Epithelial cell of prostate (primary cell): Measurements from ENCODE around the gene TOR1AIP2.

Source experiments
- DNase-seq: peaks from one replicate; pipeline ENCODE4 v3.0.0-alpha.2; 2011; ENCODE audit warnings: low read depth, low spot score
- H3K27ac ChIP-seq: fragments of 450-650 bp; 2 replicates; pipeline ENCODE4 v1.5.1; 2017; ENCODE audit warnings: mild to moderate bottlenecking

The TOR1AIP2 gene

DNA sequence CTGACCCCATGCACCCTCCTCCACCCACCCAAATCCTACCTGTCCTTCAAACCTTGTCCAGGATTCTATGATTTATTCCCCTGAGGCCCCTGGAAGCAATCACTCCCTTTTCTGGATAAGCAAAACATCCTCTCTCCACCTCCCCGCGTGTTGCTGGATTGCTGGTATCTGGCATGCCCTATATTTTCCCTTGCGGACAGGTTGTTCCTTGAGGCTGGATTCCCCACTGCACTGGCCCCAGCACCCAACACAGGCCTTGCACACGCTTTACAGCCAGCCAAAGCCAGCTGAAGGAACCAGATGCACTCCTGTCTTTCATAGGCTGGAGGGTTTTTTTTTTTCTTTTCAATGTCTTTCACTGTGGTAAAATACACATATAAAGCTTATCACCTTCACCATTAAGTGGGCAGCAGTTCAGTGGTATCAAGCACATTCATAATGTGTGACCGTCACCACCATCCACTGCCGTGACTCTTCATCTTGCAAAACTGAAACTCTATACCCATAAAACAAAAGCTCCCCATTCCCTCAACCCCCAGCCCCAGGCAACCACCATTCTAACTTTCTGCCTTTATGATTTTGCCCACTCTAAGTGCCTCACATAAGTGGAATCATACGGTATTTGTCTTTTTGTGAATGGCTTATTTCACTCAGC lies 50.9 kb downstream of the TOR1AIP2 start:
- no peak for DNase-seq
- no peak overlapping the region for H3K27ac ChIP-seq

DNA sequence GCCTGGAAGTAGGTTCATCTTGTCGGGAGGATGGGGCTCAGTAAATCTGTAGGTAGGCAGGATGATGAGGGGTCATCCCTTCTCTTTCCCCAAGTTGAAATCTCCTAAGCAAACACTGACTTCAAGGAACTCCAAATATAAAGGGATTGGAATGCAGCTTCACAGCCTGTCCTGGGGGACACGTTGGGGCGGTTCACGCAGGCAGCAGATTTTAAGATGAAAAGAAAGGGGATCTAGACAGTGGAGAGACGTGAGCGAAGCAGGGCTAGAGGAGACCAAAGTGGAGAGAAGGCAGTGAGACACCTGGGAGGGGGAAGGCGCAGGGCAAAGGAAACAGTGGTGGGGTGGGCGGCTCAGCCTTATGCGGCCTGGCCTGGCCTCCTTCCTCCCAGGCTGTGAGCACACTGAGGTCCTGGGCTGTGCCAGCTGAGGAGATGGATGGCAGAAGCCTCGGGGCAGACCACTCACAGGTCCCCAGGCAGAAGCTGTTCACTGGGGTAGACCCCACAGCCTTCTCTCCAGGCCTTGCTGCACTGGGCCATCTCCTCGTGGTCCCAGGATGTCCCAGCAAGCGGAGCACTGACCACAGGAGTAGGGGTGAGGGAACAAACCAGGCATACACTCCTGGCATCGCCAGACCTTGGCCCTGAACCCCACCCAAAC lies 51.7 kb downstream of the TOR1AIP2 start:
- DNase-seq = no peak
- H3K27ac ChIP-seq = no peak overlapping the region

DNA sequence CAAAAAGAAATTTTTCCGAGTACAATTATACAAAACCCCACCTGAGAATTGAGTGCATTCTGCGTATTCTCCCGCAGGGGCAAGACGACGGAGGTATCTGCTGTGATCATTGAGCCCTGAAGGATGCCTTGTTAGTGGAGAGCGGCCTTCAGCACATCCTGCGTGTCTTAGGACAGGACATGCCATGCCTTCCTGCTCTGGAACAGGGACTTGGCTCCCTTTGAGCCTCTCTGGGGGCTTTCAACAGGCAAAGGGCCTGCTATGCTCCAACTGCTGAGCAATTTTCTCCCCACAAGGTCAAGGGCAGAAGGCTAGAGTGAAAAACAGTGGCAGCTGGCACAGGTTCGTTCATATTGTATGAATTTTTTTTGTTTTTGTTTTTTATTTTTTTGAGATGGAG lies 52.4 kb downstream of the TOR1AIP2 start:
- DNase-seq = no peak
- H3K27ac ChIP-seq = no peak overlapping the region

DNA sequence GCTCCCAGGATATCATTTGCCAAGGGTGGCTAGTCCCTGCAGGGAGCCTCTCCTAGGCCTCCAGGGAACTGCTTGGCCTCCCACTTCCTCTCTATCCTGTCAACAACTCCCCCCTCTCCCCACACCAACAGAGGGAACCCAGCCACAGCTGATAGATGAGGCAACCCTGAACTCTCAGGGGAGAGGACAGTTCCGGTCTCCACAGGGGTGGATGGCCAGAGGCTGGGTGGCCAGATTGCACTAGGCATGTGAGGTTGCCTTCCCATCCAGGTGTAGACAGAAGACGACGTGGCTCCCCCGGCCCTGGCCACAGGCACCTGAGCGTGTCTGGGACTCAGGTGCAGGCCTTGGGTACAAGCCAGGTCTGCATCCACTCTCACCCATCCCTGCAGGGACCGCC lies 53.3 kb downstream of the TOR1AIP2 start:
- no peak for DNase-seq
- H3K27ac ChIP-seq = no peak overlapping the region

DNA sequence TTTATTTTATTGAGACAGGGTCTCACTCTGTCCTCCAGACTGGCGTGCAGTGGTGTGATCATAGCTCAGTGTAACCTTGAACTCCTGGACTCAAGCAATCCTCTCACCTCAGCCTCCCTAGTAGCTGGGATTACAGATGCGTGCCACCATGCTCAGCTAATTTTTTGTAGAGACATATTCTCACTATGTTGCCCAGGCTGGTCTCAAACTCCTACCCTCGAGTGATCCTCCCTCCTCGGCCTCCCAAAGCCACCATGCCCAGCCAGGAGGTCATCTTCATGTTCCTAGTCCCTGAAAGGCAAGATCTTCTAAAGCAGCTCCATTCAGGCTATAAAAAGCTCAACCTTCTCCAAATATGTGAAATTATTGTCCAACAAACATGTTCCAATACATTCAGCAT lies 53.9 kb downstream of the TOR1AIP2 start:
- DNase-seq = no peak
- no peak overlapping the region for H3K27ac ChIP-seq

GRCh38 chr1:179822065-179822464 lies 55.5 kb downstream of the TOR1AIP2 start:
- H3K27ac ChIP-seq = no peak overlapping the region
- no peak for DNase-seq

GRCh38 chr1:179821524-179821923 lies 56.1 kb downstream of the TOR1AIP2 start:
- no peak for DNase-seq
- no peak overlapping the region for H3K27ac ChIP-seq

GRCh38 chr1:179820226-179820970 lies 57.2 kb downstream of the TOR1AIP2 start:
- no peak overlapping the region for H3K27ac ChIP-seq
- no peak for DNase-seq

DNA sequence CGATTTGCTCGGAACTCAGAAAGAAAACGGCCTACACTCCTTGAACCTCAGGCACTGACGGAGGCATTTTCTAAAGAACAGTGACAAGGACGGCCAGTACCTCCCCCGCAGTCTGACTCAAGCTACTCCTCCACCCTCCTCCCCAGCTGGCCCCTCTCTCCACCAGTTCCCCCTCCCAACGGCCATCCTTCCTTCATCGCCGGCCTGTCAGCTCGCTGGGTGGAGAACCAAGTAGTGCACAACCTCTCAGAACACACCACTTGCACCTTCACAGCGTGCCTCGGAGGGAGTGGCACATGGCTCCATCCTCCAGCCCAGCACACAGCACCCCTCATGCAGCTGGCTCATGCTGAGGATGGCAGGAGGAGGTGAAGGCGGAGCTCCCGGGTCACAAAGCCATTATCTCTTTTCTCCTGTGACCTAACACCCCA lies 58.8 kb downstream of the TOR1AIP2 start:
- no peak overlapping the region for H3K27ac ChIP-seq
- DNase-seq = no peak

DNA sequence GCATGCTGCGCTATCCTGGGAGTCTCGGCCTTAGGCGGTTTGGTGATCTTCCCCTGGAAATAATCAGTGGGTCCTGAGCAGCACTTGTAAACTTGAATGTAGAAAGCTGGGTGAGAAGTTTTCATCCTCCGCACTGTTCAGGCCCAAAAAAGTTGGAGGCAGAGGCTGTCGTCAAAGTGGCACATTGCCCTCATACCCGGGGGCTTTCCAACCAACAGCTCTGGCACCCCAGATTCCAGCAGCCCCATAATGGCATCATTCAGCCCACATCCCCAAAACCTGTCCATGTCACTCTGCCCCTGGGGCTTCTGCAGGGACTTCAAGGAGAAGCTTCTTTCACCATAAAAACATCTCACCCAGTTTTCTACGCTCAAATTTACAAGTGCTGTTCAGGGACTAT lies 59.3 kb downstream of the TOR1AIP2 start:
- DNase-seq = no peak
- no peak overlapping the region for H3K27ac ChIP-seq

- DNase-seq = no peak
- no peak overlapping the region for H3K27ac ChIP-seq
These were observed 59.8 kb downstream of the TOR1AIP2 start for GRCh38 chr1:179817789-179818188.

- DNase-seq = no peak
- H3K27ac ChIP-seq = no peak overlapping the region
These were observed 60.5 kb downstream of the TOR1AIP2 start for GRCh38 chr1:179817056-179817455.

DNA sequence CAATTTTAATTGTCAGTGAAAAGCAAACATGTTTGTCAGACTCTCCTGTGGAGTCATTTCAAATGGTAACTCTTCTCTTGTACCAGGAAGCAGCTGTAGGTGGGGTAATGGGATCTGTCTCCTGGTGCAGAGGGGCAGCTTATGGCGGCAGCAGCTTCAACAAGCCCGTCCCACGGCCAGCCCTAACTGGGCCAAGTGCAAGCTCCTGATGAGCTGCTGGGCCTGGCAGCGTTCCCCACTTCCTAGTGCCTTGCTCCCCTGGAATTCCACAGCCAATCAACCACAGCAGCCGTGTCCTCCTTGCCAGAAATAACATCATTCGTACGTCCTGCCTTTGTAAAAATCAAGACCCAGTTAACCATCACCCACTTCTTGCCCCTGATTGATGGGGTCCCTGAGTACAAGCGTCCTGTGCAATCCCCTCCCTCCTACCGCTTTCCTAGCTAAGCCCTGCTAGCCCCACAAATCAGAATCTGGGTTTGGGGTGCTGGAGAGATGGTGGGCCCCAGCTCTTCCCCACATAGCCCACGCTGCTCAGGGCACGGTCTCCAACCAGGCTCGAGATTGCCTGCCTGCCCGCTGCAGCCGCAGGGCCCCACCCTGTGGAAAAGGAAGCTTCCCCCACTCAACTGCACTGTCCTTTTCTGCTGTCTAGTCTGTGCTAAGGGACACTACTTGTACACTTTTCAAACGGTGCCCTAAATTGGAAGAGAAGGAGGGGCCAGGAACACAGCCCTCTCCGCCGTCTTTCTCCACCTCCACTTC lies 61.2 kb downstream of the TOR1AIP2 start:
- no peak for DNase-seq

GRCh38 chr1:179815641-179816040 lies 62.0 kb downstream of the TOR1AIP2 start:
- DNase-seq = no peak
- H3K27ac ChIP-seq = no peak overlapping the region

More for the DNA sequence above, 61.2 kb downstream of the TOR1AIP2 start:
- no peak overlapping the region for H3K27ac ChIP-seq

GRCh38 chr1:179814546-179814838 lies 63.1 kb downstream of the TOR1AIP2 start:
- DNase-seq = no peak
- no peak overlapping the region for H3K27ac ChIP-seq

GRCh38 chr1:179813626-179814545 lies 63.7 kb downstream of the TOR1AIP2 start:
- H3K27ac ChIP-seq = no peak overlapping the region
- no peak for DNase-seq

GRCh38 chr1:179812501-179813292 lies 64.9 kb downstream of the TOR1AIP2 start:
- H3K27ac ChIP-seq = no peak overlapping the region
- no peak for DNase-seq

DNA sequence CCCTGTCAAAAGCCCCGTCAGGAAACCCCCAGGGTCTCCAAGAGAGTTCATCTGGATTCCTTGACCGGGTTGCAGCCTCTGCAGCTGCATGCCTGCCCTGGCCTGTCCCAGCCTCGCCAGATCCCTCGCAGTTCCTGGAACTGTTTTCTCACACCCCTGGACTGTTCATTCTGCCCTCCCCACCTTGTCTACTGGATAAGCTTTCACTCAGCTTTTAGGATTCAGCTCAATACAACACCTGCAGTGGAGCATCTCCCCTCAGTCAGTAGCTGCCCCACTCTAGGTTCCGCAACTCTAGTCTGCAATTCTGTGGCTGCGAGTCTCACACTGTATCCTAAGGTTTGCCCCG lies 67.3 kb downstream of the TOR1AIP2 start:
- H3K27ac ChIP-seq = no peak overlapping the region
- DNase-seq = no peak
